GM18507 (cell line): ENCODE measurements around the gene TRMO.

ENCODE experiments used
- DNase-seq: peaks from one replicate; pipeline ENCODE4 v3.0.0; 2011; ENCODE audit warnings: low read depth; ENCODE audit not compliant: insufficient read length; ENCODE audit errors: extremely low spot score
- FAIRE-seq: peaks from 2 replicates; lab custom pipeline; 2011; peaks lifted over from hg19 to GRCh38; lab: Jason Lieb, UNC

Gene TRMO

DNA sequence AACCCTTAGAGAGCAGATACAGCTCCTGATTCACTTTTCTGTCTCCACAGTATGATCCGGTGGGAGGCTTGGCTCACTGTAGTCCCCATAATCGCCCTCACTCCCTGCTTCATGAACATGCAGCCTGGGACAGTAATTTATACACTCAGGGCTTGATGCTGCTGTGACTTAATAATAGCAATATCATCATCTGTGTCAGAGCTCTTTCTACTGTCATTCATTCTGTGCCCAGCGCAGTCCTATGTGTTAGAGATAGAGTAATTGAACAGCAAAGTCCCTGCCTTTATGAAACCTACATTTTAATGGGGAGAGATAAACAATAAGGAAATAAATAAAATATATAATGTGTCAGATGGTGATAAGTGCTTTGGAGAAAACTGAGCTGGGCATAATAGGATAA, 18.4 kb upstream of the TRMO start:
- FAIRE-seq (no peak), DNase-seq (no peak)

DNA sequence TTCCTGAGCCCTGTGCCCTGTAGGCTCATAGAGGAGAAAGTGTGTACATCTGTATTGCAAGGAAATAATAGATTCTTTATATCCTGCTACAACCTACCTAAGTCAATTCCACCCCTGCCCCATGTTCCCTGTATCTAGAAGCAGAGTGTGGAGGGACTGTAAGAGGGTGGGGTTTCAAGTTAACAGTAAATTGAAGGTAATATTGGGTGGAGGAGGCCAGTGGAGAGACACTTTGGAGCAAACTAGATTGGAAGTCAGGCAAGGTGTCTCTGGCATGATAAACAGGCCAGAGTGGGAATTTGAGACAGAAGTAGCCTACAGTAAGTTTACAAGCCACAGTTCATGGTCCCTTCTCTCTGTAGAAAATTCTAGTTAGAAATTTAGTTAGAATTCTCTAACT, 17.9 kb upstream of the TRMO start:
- DNase-seq: no peak

DNA sequence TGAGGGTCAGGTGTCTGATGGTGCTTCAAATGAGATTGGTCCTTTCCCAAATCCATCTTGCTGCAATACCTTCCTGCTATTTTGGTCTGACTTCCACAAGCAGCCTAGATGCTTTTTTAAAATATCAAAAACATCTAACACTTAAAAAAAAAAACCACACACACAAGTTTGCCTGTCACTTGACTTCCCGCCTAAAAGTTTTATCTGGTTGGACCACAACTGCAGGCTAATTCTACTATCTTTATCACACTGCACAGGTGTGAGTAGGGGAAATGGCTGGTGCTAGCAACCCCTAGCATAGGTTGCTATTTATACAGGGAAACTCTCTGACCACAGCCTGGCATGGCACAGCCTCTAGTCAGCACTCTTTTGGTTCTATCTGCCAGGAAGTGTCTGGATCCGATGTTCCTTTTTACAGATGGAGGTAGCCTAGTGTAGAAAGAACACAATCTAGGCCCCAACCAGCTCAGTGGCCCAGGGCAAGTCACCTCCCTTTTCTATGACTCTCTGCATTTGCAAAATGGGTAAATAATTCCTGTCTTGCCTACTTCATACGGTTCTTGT, 15.9 kb upstream of the TRMO start, which contains the start of gene HEMGN:
Gene HEMGN (minus strand): TSS at position 92 of the 564 bp plus-strand sequence. CDS start 36 bp downstream, at position 56.
- FAIRE-seq (no peak), DNase-seq (no peak)

More for the DNA sequence above, 17.9 kb upstream of the TRMO start:
- FAIRE-seq: no peak

DNA sequence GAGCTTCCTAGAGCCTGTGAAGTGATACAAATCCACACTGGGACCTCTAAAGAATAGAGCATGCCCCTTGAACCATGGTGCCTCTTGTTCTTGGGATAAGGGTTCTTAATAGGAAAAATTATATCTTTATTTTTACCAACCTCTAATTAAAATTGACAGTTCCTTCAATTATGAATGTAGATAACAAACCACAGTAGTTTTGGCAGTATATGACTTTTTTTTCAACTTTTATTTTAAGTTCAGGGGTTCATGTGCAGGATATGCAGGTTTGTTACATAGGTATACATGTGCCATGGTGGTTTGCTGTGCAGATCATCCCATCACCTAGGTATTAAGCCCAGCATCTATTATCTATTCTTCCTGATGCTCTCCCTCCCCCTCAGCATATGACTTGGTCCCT, 14.7 kb upstream of the TRMO start:
- no peak for DNase-seq
- FAIRE-seq: no peak

DNA sequence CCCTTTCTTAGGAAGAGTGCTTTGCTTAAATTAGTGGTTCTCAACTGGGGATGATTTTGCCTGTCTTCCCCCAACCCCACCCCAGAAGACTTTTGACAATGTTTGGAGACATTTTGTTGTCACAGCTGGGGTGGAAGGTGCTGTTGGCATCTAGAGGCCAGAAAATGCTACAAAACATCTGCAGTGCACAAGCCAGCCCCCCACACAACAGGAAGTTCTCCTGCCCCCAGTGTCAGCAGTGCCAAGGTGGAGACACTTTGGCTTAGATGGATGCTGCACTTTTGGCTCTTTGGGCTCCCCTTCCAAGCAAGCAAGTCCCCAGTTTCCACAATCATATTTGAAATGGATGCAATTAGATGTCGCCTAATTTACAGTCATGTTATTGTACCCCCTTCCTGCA, 13.0 kb upstream of the TRMO start:
- DNase-seq (no peak), FAIRE-seq (no peak)

DNA sequence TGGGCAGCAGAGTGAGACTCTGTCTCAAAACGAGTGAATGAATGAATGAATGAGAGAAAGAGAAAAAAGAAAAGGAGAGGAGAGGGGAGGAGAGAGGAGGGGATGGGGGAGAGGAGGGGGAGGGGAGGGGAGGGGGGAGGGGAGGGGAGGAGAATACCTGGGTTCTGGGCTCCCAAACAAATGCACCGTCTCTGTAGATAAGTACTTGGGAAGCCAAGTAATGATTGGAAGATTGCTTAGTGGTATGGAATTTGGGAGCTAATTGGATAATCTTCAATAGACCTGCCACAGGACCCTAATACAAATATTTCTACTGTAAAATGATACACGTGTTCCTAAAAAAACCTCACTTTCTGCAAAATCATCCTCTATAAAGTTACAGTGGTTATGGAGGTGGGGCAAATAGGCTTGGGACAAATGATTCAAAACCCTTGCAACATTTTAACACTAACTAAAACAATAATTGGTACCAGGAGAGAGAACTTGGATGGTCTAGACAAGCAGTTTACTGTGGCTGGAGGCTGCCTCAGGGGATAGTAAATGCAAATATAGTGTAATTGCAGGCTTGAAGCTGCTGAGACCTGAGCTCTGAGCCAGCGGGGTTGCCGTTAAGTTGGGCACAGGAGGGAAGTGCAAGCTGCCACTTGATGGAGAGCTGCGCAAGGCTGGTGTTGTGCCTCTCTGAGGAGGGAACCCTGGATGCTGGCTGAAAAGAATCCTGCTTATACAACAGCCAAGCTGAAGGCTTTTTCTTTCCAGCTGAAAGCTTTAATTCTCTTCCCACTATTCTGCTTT, 12.2 kb upstream of the TRMO start:
- FAIRE-seq: no peak
- no peak for DNase-seq

DNA sequence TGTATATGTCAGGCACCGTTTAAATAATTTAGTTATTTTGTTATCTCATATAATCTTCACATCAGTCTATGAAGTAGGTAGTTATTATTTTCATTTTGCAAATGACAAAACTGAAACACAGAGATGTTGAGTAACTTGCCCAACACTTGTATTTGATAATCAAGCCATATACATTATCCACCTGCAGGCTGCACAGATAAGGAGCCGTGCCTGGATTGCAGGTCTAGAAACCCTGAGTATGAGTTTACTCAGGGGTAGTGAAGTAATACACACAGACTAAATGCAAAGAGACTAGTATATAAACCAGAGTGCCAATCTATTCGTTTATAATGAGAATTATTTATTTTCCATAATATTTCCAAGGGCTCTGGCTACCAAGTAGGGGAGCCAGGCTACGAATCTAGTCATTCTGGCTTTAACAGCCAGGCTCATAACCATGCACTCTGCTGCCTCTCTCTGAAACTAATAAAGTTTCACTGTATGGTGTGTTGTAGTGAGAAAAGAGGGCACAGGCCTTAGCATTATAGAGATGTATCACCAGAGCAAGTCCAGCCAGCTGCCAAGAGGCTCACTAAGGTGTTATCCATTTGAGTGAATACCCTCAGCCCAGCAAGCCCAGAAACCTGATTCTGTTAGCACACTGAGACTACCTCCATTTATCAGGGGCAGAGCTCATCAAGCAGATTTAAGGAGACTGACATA, 11.1 kb upstream of the TRMO start:
- FAIRE-seq (no peak), DNase-seq (no peak)

DNA sequence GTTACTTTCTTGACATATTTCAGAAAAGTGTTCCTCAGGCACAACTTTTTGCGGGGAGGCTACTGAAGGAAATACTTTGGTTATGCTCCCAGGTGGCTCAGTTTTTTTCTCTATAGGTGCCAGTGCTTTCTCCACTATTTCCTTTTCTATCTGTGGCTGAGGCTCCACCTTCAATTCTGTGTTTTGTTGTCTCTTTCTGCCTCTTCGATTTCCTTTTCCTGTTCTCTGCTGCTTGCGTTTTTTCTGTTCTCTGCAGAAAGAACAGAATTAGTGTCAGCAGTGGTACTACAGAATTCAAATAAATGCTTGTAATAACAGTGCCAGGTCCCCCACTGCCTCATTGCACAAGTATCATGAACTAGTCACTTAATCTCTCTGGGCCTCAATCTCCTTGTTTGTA, 8.7 kb upstream of the TRMO start:
- DNase-seq (no peak), FAIRE-seq (no peak)

DNA sequence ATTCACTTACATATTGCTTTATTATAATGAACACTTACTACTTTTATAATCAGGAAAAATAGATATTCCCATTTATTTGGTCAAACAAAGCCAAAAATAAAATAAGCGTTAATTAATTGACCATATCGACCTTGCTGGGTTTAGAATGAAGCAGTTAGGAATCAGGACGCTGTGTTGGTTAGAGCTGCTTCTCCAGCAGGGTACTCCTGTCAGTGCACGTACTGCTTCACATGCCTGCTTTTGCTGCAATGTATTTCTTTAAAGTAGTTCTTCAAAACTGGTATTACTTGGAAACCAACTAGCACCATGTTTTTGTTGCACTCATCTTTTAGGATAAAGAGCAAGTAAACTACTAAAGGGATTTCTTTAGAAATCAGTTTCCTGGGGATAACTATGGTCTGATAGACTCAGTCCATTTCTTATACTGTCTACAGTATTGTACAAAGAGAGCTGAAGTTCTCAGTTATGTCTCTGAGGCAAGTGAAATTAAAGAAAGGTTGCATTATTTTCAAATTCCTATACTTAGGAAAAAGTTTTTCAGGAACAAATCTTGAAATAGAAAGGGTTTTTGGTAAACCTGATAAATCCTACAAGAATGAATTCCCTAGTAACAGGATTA, 6.8 kb upstream of the TRMO start:
- DNase-seq (no peak), FAIRE-seq (no peak)

DNA sequence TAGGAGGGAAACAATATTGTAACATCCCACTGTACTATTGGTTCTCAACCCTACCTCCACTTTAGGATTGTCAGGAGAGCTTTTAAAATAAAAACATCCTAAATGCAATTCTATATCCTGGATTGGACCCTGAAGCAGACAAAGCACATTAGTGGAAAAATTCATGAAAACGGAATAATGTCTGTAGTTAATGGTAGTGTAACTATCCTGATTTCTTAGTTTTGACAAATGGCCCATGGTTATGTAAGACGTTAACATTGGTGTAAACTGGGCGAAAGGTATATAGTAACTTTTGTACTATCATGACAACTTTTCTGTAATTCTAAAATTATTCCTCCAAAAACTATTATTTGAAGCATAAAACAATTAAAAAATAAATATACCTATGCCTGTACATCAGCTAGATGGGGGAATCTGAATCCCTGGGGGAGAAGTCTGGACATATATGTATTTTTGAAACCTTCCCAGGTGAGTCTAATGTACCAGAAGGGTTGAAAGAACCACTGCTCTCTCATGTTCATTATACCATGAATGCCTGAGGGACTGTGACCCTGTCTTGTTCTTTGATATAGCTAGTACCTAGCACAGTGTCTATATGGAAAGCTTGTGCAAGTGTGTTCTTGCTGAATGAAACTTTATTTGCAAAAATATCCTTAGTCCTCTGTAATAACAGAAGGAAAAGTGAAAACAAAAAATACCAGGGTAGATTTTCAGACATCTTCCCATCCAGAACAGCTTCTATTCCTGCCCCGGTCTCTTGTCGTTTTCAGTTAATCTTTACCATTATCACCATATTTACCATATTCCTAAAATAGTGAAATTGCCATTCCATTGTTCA, 3.4 kb upstream of the TRMO start:
- DNase-seq: no peak
- FAIRE-seq: no peak

DNA sequence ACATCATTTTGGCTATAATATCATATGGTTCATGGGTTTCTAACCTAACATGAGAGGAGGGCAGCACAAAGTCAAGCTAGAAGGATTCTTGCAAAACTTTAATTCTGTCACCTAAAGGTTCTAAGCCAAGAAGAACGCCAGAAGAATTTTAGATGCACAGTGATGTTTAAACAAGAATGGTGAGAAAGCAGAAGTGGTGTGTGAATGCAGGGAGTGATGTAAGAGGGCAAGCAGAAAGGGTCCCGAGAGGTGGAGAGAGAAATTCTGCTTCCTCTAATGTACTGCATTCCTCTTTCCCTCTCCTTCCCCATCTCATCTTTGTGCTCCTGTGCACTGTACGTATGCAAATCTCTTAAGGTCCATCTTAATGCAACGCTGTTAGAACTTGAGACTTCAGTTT, 2.1 kb upstream of the TRMO start:
- FAIRE-seq (no peak), DNase-seq (no peak)

DNA sequence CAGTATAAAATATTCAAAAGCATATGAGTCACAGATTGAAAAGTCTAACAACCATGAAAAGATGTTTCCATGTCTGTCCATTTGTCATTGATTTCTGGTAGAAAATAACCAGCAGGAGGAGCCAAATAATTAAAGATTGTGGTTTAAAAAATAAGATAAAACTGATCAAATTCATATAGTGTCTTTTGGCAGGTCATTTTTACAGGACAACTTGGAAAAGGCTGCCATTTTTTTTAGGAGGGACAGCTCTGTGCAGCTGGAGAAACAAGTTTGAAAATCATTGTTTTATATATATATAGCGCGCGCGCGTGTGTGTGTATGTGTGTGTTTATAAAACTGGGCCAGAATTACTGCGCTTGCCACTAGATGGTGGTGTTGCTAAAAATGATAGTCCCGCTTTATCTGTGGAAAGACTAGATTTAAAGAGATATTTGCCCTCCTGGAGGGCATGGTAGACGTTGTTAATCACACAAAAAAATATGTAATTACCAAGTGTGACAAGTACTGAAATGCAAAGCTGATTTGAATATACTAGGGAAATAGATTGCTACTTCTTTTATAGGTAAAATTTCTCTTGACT, 1.3 kb upstream of the TRMO start:
- no peak for DNase-seq
- FAIRE-seq: peak; percentile 74

DNA sequence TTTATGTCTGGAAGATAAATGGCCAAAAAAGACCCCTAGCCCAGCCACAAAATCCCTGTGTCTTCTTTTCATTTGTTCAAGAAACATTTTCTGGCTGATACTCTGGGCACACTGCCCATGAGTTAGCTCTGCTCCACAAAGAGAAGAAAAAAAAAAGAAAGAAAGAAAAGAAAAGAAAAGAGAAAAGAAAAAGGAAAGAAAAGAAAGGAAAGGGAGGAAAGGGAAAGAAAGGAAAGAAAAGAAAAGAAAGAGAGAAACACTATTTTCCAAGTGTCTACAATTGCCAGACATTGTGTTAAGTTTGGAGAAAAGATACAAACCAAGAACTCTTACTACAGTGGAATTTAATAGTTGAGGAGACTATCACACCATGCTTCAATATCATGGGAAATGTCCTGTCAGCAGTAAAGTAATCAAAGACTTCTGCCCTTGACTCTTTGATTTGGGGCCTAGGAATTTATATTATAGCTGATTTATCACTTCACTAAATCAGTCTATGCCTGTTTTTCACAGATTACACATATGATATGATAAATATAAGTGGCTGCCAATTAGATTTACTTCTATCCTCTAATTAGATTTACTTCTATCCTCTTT, 3.0 kb downstream of the TRMO start:
- no peak for DNase-seq
- no peak for FAIRE-seq

DNA sequence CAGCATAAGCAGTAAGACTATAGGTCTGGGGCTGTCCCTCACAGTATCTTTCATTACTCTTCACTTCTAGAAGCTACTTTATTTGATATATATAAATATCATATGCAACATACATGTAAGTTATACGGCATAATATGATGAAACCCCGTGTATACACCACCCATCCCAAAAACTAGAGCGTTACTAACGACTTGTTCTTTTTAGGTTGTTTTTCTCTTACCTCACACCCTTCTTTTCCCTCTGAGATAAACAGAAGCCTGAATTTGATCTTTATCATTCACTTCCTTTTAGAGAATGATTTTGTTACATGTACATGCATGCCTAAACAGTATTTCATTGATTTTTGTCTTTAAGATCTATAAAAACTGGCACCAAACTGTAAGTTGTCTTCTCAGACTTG, 3.7 kb downstream of the TRMO start:
- no peak for DNase-seq

DNA sequence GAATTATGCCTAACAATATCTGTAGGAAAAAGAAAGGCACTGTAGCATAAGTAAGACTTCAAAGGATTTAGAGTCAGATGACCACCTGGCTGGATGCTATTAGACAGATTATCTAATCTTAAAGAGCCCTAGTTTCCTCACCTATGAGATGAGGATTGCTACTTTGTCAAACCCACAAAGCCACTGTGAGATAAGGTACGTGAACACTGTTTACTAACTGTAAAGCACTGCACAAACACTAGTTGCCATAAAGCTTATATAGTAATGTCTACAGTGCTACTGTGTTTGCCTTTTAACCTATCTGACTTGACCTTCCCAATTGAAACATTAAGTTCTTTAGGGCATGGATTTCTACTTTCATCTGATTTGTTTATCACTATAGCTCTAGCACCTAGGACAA, 10.3 kb downstream of the TRMO start:
- DNase-seq (no peak), FAIRE-seq (no peak)

More for the DNA sequence above, 3.7 kb downstream of the TRMO start:
- FAIRE-seq: no peak

DNA sequence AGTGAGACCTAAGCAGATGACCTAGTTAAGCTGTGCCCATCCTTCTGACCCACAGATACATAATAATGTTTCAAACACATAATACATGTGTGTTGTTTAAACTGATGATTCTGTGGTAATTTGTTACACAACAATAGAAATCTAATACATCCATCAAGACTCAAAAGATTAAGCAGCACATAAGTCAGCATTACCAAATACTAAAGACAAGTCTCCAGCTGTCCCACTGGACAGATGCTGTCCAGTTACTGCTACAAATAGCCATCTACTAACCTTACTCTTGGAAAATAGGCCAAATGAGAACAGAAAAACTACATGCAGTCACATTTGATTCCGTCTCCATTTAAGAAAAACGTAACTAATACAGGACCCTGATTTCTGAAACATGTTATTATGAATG, 10.8 kb downstream of the TRMO start:
- DNase-seq (no peak), FAIRE-seq (no peak)

DNA sequence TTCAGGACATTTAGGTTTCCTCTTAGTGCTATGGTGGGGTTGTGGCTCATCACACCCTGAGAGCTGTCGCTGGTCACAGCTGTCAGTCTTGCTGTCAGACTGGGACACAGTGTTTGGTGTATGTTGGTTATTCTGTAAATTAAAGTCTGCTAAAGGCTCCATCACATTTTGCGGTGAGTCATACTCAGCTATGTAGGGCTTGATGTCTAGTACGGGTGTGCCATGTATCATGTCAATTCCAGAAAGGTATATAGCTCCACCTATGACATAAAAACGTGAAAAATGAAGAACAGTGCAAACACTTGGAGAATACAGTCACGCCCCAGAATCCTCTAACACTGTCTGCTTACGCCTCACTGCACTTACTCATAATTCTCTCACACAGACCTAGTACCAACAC, 11.9 kb downstream of the TRMO start:
- no peak for DNase-seq
- FAIRE-seq: no peak

DNA sequence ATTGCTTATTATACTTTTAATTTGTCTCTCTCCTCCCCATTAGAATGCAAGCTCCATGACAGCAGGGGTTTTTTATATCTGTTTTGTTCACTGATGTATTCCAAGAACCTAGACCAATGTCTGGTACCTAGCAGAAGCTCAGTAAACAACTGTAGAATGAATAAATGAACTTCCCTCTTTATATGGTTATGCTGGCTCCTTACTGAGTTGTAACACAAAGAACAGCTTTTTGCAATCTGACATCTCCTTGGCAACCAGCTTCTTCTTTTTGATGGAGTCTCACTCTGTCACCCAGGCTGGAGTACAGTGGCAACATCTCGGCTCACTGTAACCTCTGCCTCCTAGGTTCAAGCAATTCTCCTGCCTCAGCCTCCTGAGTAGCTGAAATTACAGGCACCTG, 13.6 kb downstream of the TRMO start:
- no peak for DNase-seq
- no peak for FAIRE-seq

DNA sequence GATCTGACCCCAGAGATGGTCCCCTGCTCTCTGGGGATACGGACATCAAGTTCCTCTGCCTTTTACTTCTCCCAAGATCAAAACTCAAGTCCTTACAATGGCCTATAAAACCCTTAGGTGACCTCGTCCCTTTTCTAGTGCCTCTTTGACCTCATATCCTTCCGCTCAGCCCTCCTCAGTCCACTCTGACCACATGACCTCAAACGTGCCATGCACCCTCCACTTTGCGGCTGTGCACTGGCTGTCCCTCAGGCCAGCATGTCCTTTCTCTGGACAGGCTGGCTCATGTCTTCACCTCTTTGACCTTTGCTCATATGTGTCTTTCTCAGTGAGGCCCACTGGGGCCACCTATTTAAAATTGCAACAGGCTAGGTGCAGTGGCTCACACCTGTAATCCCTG, 14.7 kb downstream of the TRMO start:
- FAIRE-seq (no peak), DNase-seq (no peak)
